HCT116 (cell line): ENCODE measurements around the gene AGER. TPM values are rescaled to one million over a fixed set of nuclear protein-coding genes. Genes with fewer than 3 reads are reported as not detected.

Experiments
- ATAC-seq: fragments of 200-7000 bp; cut with Tn5 transposase; 2 replicates; pipeline ENCODE4 v1.9.1; 2020; ENCODE audit warnings: mild to moderate bottlenecking, moderate library complexity
- BruUV-seq: library from RNA; stranded (reverse); fragments of 400-500 nt; replicated peaks from 2 replicates; lab custom pipeline; 2021; lab: Mats Ljungman, UMichigan
- CTCF ChIA-PET: fragments of 300-600 bp; sonication (Branson Sonifier 250); formaldehyde crosslinking; loops from one replicate; lab custom pipeline; 2021; ENCODE audit warnings: antibody characterized with exemption; lab: Charles Lee
- POLR2A ChIA-PET: fragments of 300-600, 350-600 bp; sonication (Branson Sonifier 250); formaldehyde crosslinking; loops from one replicate; lab custom pipeline; 2021; ENCODE audit warnings: antibody characterized with exemption; lab: Charles Lee
- RAD21 ChIA-PET, 2 experiments: fragments of 300-600 bp; sonication (Branson Sonifier 250); formaldehyde crosslinking; loops; one replicate each; lab custom pipeline; 2023; ENCODE audit warnings: low total read pairs in 2 of 2; ENCODE audit not compliant: uncharacterized antibody in 2 of 2, unreplicated experiment in 2 of 2, low non-redundant PET in 1 of 2; lab: Charles Lee
- DNase-seq: peaks from one replicate; pipeline ENCODE4 v3.0.0-alpha.2; 2010; ENCODE audit warnings: low read depth, low spot score
- H2AFZ ChIP-seq: fragments of 200-600 bp; shearing (Covaris generic), sonication (generic); 2 replicates; pipeline ENCODE4 v1.6.1; 2017; ENCODE audit warnings: low read depth, mixed run types, mixed read lengths, antibody characterized with exemption, low read length; ENCODE audit not compliant: poor library complexity, severe bottlenecking
- H3K27ac ChIP-seq: 2 replicates; pipeline ENCODE4 v1.5.1; 2012; ENCODE audit warnings: low read depth, low read length
- H3K27me3 ChIP-seq: fragments of 200-600 bp; sonication (generic); 2 replicates; pipeline ENCODE4 v1.6.1; 2016; ENCODE audit warnings: mixed run types, low read length, mixed read lengths; ENCODE audit not compliant: insufficient read depth
- H3K36me3 ChIP-seq, 2 experiments: fragments of 200-500 bp in 1 of 2; fragments of 200-600 bp in 1 of 2; sonication (Bioruptor generic) in 1 of 2; sonication (generic) in 1 of 2; 2 replicates each; pipeline versions ENCODE4 v1.5.1 to v1.6.1; 2014 to 2016; ENCODE audit warnings: low read length in 2 of 2, inconsistent platforms in 1 of 2, mixed read lengths in 1 of 2, mixed run types in 1 of 2; ENCODE audit not compliant: insufficient read depth in 2 of 2, control insufficient read depth in 1 of 2
- H3K4me1 ChIP-seq, 2 experiments: fragments of 200-600 bp in 1 of 2; sonication (generic) in 1 of 2; 2 replicates each; pipeline versions ENCODE4 v1.5.1 to v1.6.1; 2012 to 2017; ENCODE audit warnings: low read length in 2 of 2, inconsistent platforms in 1 of 2, mild to moderate bottlenecking in 1 of 2, mixed read lengths in 1 of 2, mixed run types in 1 of 2, moderate library complexity in 1 of 2; ENCODE audit not compliant: insufficient read depth in 2 of 2, control insufficient read depth in 1 of 2
- H3K4me2 ChIP-seq: fragments of 200-600 bp; sonication (generic); 2 replicates; pipeline ENCODE4 v1.6.1; 2017; ENCODE audit warnings: mixed run types, low read length, mixed read lengths
- H3K4me3 ChIP-seq, 2 experiments: fragments of 200-600 bp in 1 of 2; sonication (generic) in 1 of 2; replicated peaks in 1 of 2; 2 replicates each; pipeline ENCODE4 v1.5.1; 2011 to 2016; ENCODE audit warnings: low read length in 2 of 2, control low read depth in 1 of 2, low read depth in 1 of 2, mild to moderate bottlenecking in 1 of 2, mixed read lengths in 1 of 2, mixed run types in 1 of 2
- H3K79me2 ChIP-seq: fragments of 200-600 bp; sonication (generic); 2 replicates; pipeline ENCODE4 v1.6.1; 2017; ENCODE audit warnings: mild to moderate bottlenecking, mixed run types, low read length, moderate library complexity, mixed read lengths; ENCODE audit not compliant: insufficient read depth
- H3K9ac ChIP-seq: fragments of 200-600 bp; sonication (generic); 2 replicates; pipeline ENCODE4 v1.6.1; 2016; ENCODE audit warnings: low read length, mixed read lengths
- H3K9me2 ChIP-seq: fragments of 200-600 bp; sonication (generic), shearing (Covaris generic); 2 replicates; pipeline ENCODE4 v1.6.1; 2017; ENCODE audit warnings: mixed run types, mild to moderate bottlenecking, moderate library complexity; ENCODE audit not compliant: insufficient read depth
- H3K9me3 ChIP-seq, 2 experiments: fragments of 200-500 bp in 1 of 2; fragments of 200-600 bp in 1 of 2; sonication (Bioruptor generic) in 1 of 2; sonication (generic) in 1 of 2; 2 replicates each; pipeline ENCODE4 v1.6.1; 2014 to 2017; ENCODE audit warnings: low read length in 2 of 2, mixed read lengths in 2 of 2, inconsistent platforms in 1 of 2, low read depth in 1 of 2, mild to moderate bottlenecking in 1 of 2, mixed run types in 1 of 2, moderate library complexity in 1 of 2; ENCODE audit not compliant: control insufficient read depth in 1 of 2, insufficient read depth in 1 of 2
- H4K20me1 ChIP-seq: fragments of 200-600 bp; sonication (generic), shearing (Covaris generic); 2 replicates; pipeline ENCODE4 v1.6.1; 2017; ENCODE audit warnings: mixed run types, mild to moderate bottlenecking, moderate library complexity; ENCODE audit not compliant: insufficient read depth
- CBX3 ChIP-seq: IDR thresholded peaks from 2 replicates; pipeline ENCODE4 v1.6.1; 2012; ENCODE audit warnings: low read depth
- ELF1 ChIP-seq: IDR thresholded peaks from 2 replicates; pipeline ENCODE4 v1.6.1; 2012; ENCODE audit warnings: low read depth, borderline replicate concordance
- FOSL1 ChIP-seq: IDR thresholded peaks from 2 replicates; pipeline ENCODE4 v1.6.1; 2012; ENCODE audit warnings: low read depth
- JUND ChIP-seq: IDR thresholded peaks from 2 replicates; pipeline ENCODE4 v1.6.1; 2012
- RAD21 ChIP-seq: IDR thresholded peaks from 2 replicates; pipeline ENCODE4 v1.6.1; 2012; ENCODE audit warnings: low read depth, mild to moderate bottlenecking
- SP1 ChIP-seq: IDR thresholded peaks from 2 replicates; pipeline ENCODE4 v1.6.1; 2012; ENCODE audit warnings: low read depth
- YY1 ChIP-seq: IDR thresholded peaks from 2 replicates; pipeline ENCODE4 v1.6.1; 2011; ENCODE audit warnings: low read length, low read depth, moderate library complexity, mild to moderate bottlenecking; ENCODE audit not compliant: insufficient replicate concordance; ENCODE audit errors: extremely low read depth
- ZFX ChIP-seq: fragments of 450-650 bp; IDR thresholded peaks from 2 replicates; pipeline ENCODE4 v1.6.1; 2017
- intact Hi-C: fragments of 100-400 bp; cut with micrococcal nuclease; formaldehyde crosslinking; loops from 2 replicates; pipeline ENCODE4 v1.10.0; 2022
- total RNA-seq: library from RNA; stranded (reverse); gene quantifications from one replicate; pipeline ENCODE4 v1.2.1, GENCODE V29; 2021; ENCODE audit not compliant: unreplicated experiment
- TF ChIP-seq, protein P1 (sequence below): IDR thresholded peaks from 2 replicates; pipeline ENCODE4 v1.6.1; 2012; ENCODE audit warnings: low read depth
- TF ChIP-seq, protein P2 (sequence below): IDR thresholded peaks from 2 replicates; pipeline ENCODE4 v1.6.1; 2012
- TF ChIP-seq, protein P3 (sequence below), 3 experiments: fragments of 200-600 bp in 1 of 3; sonication (generic) in 1 of 3; IDR thresholded peaks in 2 of 3; conservative IDR thresholded peaks in 1 of 3; 2 replicates each; pipeline ENCODE4 v1.5.1; 2012 to 2017; ENCODE audit warnings: low read depth in 2 of 3, low read length in 2 of 3, antibody characterized with exemption in 1 of 3, borderline replicate concordance in 1 of 3, control low read depth in 1 of 3, mild to moderate bottlenecking in 1 of 3, mixed read lengths in 1 of 3, mixed run types in 1 of 3, moderate library complexity in 1 of 3; ENCODE audit not compliant: insufficient read depth in 1 of 3

The AGER gene
- total RNA-seq, 1 experiment from 2014 or later: 22.6 TPM

DNA sequence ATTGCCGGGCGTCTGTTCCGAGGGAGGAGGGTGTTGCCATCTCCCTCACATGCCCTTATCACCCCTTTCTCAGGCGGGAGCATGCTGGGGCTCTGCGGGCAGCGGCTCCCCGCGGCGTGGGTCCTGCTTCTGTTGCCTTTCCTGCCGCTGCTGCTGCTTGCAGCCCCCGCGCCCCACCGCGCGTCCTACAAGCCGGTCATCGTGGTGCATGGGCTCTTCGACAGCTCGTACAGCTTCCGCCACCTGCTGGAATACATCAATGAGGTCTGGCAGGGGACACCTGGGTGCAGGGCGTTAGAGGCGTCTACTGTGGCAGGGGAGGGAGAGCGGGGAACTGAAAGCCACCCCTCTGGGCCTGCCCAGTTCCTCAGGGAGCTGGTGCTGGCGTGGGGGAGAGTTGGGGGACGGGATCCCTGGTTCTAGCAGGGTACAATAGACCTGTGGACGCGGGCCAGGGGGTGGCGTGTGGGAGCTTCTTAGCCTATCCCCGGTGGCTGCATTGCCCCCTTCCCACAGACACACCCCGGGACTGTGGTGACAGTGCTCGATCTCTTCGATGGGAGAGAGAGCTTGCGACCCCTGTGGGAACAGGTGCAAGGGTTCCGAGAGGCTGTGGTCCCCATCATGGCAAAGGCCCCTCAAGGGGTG is 29.4 kb downstream of the AGER start (continued):
- TF ChIP-seq, protein P1, sequence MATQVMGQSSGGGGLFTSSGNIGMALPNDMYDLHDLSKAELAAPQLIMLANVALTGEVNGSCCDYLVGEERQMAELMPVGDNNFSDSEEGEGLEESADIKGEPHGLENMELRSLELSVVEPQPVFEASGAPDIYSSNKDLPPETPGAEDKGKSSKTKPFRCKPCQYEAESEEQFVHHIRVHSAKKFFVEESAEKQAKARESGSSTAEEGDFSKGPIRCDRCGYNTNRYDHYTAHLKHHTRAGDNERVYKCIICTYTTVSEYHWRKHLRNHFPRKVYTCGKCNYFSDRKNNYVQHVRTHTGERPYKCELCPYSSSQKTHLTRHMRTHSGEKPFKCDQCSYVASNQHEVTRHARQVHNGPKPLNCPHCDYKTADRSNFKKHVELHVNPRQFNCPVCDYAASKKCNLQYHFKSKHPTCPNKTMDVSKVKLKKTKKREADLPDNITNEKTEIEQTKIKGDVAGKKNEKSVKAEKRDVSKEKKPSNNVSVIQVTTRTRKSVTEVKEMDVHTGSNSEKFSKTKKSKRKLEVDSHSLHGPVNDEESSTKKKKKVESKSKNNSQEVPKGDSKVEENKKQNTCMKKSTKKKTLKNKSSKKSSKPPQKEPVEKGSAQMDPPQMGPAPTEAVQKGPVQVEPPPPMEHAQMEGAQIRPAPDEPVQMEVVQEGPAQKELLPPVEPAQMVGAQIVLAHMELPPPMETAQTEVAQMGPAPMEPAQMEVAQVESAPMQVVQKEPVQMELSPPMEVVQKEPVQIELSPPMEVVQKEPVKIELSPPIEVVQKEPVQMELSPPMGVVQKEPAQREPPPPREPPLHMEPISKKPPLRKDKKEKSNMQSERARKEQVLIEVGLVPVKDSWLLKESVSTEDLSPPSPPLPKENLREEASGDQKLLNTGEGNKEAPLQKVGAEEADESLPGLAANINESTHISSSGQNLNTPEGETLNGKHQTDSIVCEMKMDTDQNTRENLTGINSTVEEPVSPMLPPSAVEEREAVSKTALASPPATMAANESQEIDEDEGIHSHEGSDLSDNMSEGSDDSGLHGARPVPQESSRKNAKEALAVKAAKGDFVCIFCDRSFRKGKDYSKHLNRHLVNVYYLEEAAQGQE: no peak
- TF ChIP-seq SP1 (no peak), YY1 (no peak), RAD21 (peak; percentile 87)
- TF ChIP-seq, all 23 proteins: peak for 3

DNA sequence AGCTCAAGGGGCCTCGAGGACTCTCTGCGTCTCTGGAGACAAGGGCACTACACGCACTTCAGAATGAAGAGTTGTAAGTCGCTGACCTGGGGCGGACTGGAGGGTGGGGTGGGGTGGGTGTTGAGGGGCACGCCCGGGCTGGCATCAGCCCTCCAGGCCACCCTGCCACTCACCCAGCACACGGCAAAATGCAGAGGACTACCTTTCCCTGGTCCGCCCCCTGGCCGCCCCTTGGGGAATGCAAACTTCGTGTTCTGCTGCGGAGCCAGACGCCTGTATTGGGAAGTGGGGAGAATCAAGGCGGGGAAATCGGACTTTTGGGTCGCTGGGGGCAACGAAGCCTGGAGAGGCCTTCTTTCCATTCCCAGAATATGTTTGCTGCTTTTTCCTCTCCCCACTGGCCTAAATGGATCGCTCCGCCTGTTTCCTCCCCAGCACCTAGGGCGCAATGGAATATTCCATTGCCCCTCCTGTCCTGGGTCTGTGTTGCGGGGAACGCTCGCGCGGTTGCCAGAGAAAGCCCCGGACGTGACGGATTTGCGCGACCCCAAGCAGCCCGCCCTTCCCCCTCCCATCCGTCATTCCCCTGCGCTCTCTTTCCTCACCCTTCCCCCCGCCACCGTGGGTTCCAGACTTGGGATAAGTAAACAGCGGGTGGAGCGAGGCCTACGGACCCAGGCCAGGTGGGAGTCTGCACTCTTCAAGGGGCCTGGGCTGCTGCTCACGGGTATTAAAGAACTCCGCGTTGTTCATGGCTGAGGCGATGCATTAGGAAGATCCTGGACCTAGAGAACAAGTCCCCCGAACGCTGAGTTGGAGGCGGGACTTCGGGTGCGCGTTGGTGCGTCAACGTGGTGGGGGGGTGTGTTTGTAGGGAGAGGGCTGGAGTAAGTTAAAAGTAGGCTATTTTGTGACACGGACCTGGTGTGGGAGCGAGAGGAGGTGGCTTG is 30.2 kb downstream of the AGER start, which contains the start of gene PPT2:
TSS of gene PPT2 (plus strand) at position 578 of the 950 bp plus-strand sequence. CDS start 454 bp downstream, outside the sequence.
- H3K9ac ChIP-seq: peak within 1 kb of the TSS; percentile 93
- no peak within 1 kb of the TSS for H2AFZ ChIP-seq
- H3K27ac ChIP-seq: peak within 1 kb of the TSS; percentile 98
- no peaks in the 10 kb centered on the region for H3K27me3 ChIP-seq
- no peaks in the 10 kb centered on the region for H3K9me3 ChIP-seq
- RAD21 ChIA-PET: interaction anchor here in 1 of 2 experiments (0.7 kb wide), 1 partner anchor 42 kb away, joined by 4 read pairs; no protein-coding TSS in a partner anchor
- intact Hi-C loops: loop anchor here (1.0 kb wide), 2 partner anchors 24 to 35 kb away; partner anchors contain the start of gene FKBPL
- TSS peak; percentile 77 for BruUV-seq
- H3K79me2 ChIP-seq: peaks cover 16% of the 10 kb centered on the region
- H3K9me2 ChIP-seq: no peaks in the 10 kb centered on the region
- no peaks in the 10 kb centered on the region for H4K20me1 ChIP-seq
- POLR2A ChIA-PET: no interaction called here
- CTCF ChIA-PET: interaction anchor here (0.5 to 1.2 kb wide), 3 partner anchors 35 to 66 kb away, joined by 3 to 6 read pairs (median 6); no protein-coding TSS in a partner anchor
- H3K4me3 ChIP-seq: peak within 1 kb of the TSS; percentile 93 to 95
- DNase-seq (peak; percentile 90), ATAC-seq (peak; percentile 82)
- peaks cover 12 to 25% of the 10 kb centered on the region in 2 experiments for H3K4me1 ChIP-seq
- peaks cover 12 to 17% of the 10 kb centered on the region in 2 experiments; a peak in 3 of 4 replicates for H3K36me3 ChIP-seq
- H3K4me2 ChIP-seq: peak within 1 kb of the TSS; percentile 95
- TF ChIP-seq RAD21 (no peak), ZFX (peak; percentile 40; the same call in 1 of the 2 replicates), CBX3 (no peak), FOSL1 (no peak), JUND (peak; percentile 62), ELF1 (no peak)
- TF ChIP-seq, protein P1: no peak
- TF ChIP-seq, protein P2, sequence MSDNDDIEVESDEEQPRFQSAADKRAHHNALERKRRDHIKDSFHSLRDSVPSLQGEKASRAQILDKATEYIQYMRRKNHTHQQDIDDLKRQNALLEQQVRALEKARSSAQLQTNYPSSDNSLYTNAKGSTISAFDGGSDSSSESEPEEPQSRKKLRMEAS: peak; percentile 57; the same call in 1 of the 2 replicates
- TF ChIP-seq, protein P3, sequence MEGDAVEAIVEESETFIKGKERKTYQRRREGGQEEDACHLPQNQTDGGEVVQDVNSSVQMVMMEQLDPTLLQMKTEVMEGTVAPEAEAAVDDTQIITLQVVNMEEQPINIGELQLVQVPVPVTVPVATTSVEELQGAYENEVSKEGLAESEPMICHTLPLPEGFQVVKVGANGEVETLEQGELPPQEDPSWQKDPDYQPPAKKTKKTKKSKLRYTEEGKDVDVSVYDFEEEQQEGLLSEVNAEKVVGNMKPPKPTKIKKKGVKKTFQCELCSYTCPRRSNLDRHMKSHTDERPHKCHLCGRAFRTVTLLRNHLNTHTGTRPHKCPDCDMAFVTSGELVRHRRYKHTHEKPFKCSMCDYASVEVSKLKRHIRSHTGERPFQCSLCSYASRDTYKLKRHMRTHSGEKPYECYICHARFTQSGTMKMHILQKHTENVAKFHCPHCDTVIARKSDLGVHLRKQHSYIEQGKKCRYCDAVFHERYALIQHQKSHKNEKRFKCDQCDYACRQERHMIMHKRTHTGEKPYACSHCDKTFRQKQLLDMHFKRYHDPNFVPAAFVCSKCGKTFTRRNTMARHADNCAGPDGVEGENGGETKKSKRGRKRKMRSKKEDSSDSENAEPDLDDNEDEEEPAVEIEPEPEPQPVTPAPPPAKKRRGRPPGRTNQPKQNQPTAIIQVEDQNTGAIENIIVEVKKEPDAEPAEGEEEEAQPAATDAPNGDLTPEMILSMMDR (IDR thresholded peaks at IDR 0.05 in 2 of 3, conservative IDR thresholded peaks at IDR 0.05 in 1 of 3; ENCODE audit: borderline replicate concordance in 1 of 3, insufficient read depth in 1 of 3, low read depth in 2 of 3, low read length in 2 of 3): peak in 1 of 3 experiments; percentile 32; a peak in 2 of 6 replicates
